ENCODE measurements around the gene CNTNAP2.

GRCh38 chr7:148334959-148335577 lies 2218.5 kb downstream of the CNTNAP2 start:
- TF ChIP-seq POLR2A (IDR thresholded peaks at IDR 0.05) (no peak), CTCF (IDR thresholded peaks at IDR 0.05) (no peak)

Measured in lower leg skin (tissue), 3 donors.